Measurements from ENCODE around the gene EHD2. TPM values are rescaled to one million over a fixed set of nuclear protein-coding genes. Genes with fewer than 3 reads are reported as not detected.
"Not testable (repeated sequence)": the region's sequence is repeated elsewhere in the genome, so short reads cannot be mapped to it uniquely, and the experiment has no call there.

EHD2 gene
- total and polyA plus RNA-seq, 7 experiments from 2014 or later: 0.15 to 0.37 (median 0.19) TPM; not detected in 4

DNA sequence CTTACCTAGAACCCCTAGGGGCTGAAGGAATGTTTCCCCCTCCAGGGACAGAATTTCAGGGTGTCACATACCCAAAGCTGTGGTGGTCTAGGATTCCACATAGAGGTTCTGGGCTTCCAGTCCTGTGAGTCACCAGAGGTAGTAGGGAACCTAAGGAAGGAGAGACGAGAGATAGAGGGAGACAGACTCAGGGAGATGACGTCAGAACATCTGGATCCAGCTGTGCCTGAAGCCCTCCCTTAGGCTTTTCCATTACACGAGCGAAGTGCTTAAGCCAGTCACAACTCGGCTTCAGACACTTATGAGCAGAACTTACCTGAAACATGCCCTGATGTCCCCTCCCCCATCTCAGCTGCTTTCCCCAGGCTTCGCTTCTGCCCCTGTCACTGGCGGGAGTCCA is 53.4 kb downstream of the EHD2 start:
- ATAC-seq (no peak), DNase-seq (no peak)
- CTCF ChIA-PET: no interaction called here
- POLR2A ChIA-PET: interaction anchor here (1.0 kb wide), 1 partner anchor 12 kb away, joined by 3 read pairs; no protein-coding TSS in a partner anchor
- no peaks in the 10 kb centered on the region for H3K36me3 ChIP-seq (ENCODE audit: control insufficient read depth in 2 of 3, insufficient read depth in 3 of 3, low read length in 3 of 3)
- intact Hi-C loops (cut with micrococcal nuclease): loop anchor here (1.0 kb wide), 1 partner anchor 22 kb away; no protein-coding TSS in a partner anchor
- no peak overlapping the region for H3K27ac Mint-ChIP-seq
- H3K4me3 Mint-ChIP-seq: no peak overlapping the region
- no peak overlapping the region for H3K4me3 ChIP-seq (ENCODE audit: low read length)
- peaks cover 0 to 7% (median 0%) of the 10 kb centered on the region in 5 donors for H3K27me3 Mint-ChIP-seq
- no peaks in the 10 kb centered on the region for H3K4me1 ChIP-seq (ENCODE audit: control insufficient read depth in 2 of 2, insufficient read depth in 2 of 2, low read length in 2 of 2)
- no peaks in the 10 kb centered on the region for H3K9me3 Mint-ChIP-seq
- H3K9me3 ChIP-seq (ENCODE audit: control insufficient read depth in 2 of 3, low read length in 3 of 3): no peaks in the 10 kb centered on the region
- H3K27ac ChIP-seq (ENCODE audit: low read depth, low read length): no peak overlapping the region
- no peaks in the 10 kb centered on the region for H3K27me3 ChIP-seq (ENCODE audit: control insufficient read depth in 2 of 2, insufficient read depth in 2 of 2, low read length in 2 of 2)
- peaks cover 0 to 19% (median 7%) of the 10 kb centered on the region in 7 donors for H3K4me1 Mint-ChIP-seq
- peaks cover 0 to 4% (median 0%) of the 10 kb centered on the region in 5 donors for H3K36me3 Mint-ChIP-seq

DNA sequence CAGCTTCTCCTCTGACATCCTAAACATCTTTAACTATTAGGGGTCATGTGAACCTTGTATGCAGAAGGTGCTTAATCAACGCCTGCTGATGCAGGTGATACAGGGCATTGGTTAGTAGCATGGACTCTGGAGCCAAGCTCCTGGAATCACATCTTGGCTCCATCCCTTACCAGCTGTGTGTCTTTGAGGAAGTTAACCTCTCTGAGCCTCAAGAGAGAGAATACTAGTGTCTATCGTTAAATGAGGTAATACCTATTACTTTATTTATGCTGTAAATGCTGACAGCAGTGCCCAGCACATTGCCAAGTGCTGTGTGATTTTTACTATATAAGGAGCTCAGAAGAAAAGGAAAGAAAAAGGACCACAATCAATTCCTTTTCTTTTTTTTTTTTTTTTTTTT is 54.1 kb downstream of the EHD2 start:
- ChIA-PET CTCF (interaction anchor here (0.6 kb wide), 1 partner anchor 211 kb away, joined by 3 read pairs; no protein-coding TSS in a partner anchor), POLR2A (interaction anchor here (1.0 kb wide), 1 partner anchor 13 kb away, joined by 3 read pairs; no protein-coding TSS in a partner anchor)
- Mint-ChIP-seq H3K9me3 (no peaks in the 10 kb centered on the region), H3K36me3 (peaks cover 0 to 4% (median 0%) of the 10 kb centered on the region in 5 donors), H3K4me3 (no peak overlapping the region), H3K27ac (peak overlapping the region in 1 of 9 donors; percentile 55), H3K4me1 (peaks cover 0 to 19% (median 7%) of the 10 kb centered on the region in 7 donors), H3K27me3 (peaks cover 0 to 8% (median 0%) of the 10 kb centered on the region in 5 donors)
- H3K27me3 ChIP-seq (ENCODE audit: control insufficient read depth in 2 of 2, insufficient read depth in 2 of 2, low read length in 2 of 2): no peaks in the 10 kb centered on the region
- no peaks in the 10 kb centered on the region for H3K4me1 ChIP-seq (ENCODE audit: control insufficient read depth in 2 of 2, insufficient read depth in 2 of 2, low read length in 2 of 2)
- no peak overlapping the region for H3K4me3 ChIP-seq (ENCODE audit: low read length)
- H3K27ac ChIP-seq (ENCODE audit: low read depth, low read length): no peak overlapping the region
- no peak for DNase-seq
- H3K9me3 ChIP-seq (ENCODE audit: control insufficient read depth in 2 of 3, low read length in 3 of 3): no peaks in the 10 kb centered on the region
- no peak for ATAC-seq
- H3K36me3 ChIP-seq (ENCODE audit: control insufficient read depth in 2 of 3, insufficient read depth in 3 of 3, low read length in 3 of 3): no peaks in the 10 kb centered on the region
- intact Hi-C loops (cut with micrococcal nuclease): no loop called here

DNA sequence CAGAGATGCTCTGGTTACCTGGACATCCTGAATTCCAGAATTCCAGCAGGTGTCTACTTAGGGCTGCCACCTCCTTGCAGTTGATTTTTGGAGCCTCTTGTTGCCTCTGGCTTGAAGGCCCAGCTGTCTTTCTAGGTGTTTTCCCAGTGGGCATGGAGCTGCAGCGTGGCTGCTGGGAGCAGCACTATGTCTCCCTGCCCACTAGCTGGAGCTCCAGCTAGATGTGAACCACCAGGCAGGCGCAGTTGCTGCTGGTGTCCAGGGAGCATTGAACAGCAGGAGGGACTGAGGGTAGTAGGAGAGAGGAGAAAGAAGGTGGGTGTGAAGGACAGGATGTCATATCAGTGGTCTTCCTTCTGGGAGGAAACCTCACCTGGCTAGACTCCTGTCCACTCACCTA is 55.4 kb downstream of the EHD2 start:
- H3K36me3 ChIP-seq (ENCODE audit: control insufficient read depth in 2 of 3, insufficient read depth in 3 of 3, low read length in 3 of 3): no peaks in the 10 kb centered on the region
- H3K27me3 ChIP-seq (ENCODE audit: control insufficient read depth in 2 of 2, insufficient read depth in 2 of 2, low read length in 2 of 2): no peaks in the 10 kb centered on the region
- peaks cover 0 to 19% (median 7%) of the 10 kb centered on the region in 7 donors for H3K4me1 Mint-ChIP-seq
- no peaks in the 10 kb centered on the region for H3K4me1 ChIP-seq (ENCODE audit: control insufficient read depth in 2 of 2, insufficient read depth in 2 of 2, low read length in 2 of 2)
- H3K4me3 ChIP-seq (ENCODE audit: low read length): no peak overlapping the region
- intact Hi-C loops (cut with micrococcal nuclease): no loop called here
- no peak overlapping the region for H3K27ac Mint-ChIP-seq
- peaks cover 0 to 4% (median 0%) of the 10 kb centered on the region in 5 donors for H3K36me3 Mint-ChIP-seq
- H3K27ac ChIP-seq (ENCODE audit: low read depth, low read length): no peak overlapping the region
- peaks cover 0 to 8% (median 0%) of the 10 kb centered on the region in 5 donors for H3K27me3 Mint-ChIP-seq
- POLR2A ChIA-PET: no interaction called here
- H3K4me3 Mint-ChIP-seq: no peak overlapping the region
- ATAC-seq: no peak
- H3K9me3 ChIP-seq (ENCODE audit: control insufficient read depth in 2 of 3, low read length in 3 of 3): no peaks in the 10 kb centered on the region
- no peaks in the 10 kb centered on the region for H3K9me3 Mint-ChIP-seq
- CTCF ChIA-PET: interaction anchor here (0.8 kb wide), 1 partner anchor 79 kb away, joined by 3 read pairs; no protein-coding TSS in a partner anchor
- DNase-seq: no peak

DNA sequence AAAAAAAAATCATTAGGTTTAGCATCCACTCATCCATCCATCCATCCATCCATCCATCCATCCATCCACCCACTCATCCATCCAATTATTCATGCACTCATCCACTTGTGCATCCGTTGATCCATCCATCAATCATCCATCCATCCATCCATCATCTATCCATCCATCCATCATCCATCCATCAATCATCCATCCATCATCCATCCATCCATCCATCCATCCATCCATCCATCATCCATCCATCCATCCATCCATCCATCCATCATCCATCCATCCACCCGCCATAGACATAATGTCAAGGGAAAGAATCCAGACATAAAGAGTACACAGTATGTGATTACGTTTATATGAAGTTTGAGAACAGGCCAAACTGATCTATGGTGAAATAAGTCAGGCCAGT is 56.3 kb downstream of the EHD2 start:
- CTCF ChIA-PET: no interaction called here
- Mint-ChIP-seq H3K27me3 (peaks cover 0 to 8% (median 0%) of the 10 kb centered on the region in 5 donors), H3K9me3 (no peaks in the 10 kb centered on the region), H3K27ac (peak overlapping the region in 2 of 9 donors; percentile 10 to 85), H3K36me3 (peaks cover 0 to 4% (median 0%) of the 10 kb centered on the region in 5 donors), H3K4me3 (no peak overlapping the region), H3K4me1 (peaks cover 0 to 19% (median 7%) of the 10 kb centered on the region in 7 donors)
- ATAC-seq (no peak), DNase-seq (no peak)
- POLR2A ChIA-PET: no interaction called here
- no peaks in the 10 kb centered on the region for H3K4me1 ChIP-seq (ENCODE audit: control insufficient read depth in 2 of 2, insufficient read depth in 2 of 2, low read length in 2 of 2)
- H3K27ac ChIP-seq (ENCODE audit: low read depth, low read length): no peak overlapping the region
- no peaks in the 10 kb centered on the region for H3K9me3 ChIP-seq (ENCODE audit: control insufficient read depth in 2 of 3, low read length in 3 of 3)
- intact Hi-C loops (cut with micrococcal nuclease): no loop called here
- H3K27me3 ChIP-seq (ENCODE audit: control insufficient read depth in 2 of 2, insufficient read depth in 2 of 2, low read length in 2 of 2): no peaks in the 10 kb centered on the region
- no peaks in the 10 kb centered on the region for H3K36me3 ChIP-seq (ENCODE audit: control insufficient read depth in 2 of 3, insufficient read depth in 3 of 3, low read length in 3 of 3)
- no peak overlapping the region for H3K4me3 ChIP-seq (ENCODE audit: low read length)

DNA sequence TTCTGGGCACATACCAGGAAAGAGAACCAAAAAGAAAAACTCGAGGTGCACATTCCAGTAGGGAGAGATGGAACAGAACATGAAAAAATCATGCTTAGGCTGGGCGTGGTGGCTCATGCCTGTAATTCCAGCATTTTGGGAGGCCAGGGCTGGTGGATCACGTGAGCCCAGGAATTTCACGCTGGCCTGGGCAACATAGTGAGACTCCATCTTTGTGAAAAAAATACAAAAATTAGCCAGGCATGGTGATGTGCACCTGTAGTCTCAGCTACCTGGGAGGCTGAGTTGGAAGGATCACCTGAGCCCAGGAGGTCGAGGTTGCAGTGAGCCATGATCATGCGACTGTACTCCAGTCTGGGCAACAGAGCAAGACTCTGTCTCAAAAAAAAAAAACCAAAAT is 58.1 kb downstream of the EHD2 start:
- CTCF ChIA-PET; H3K9me3 Mint-ChIP-seq; H3K36me3 Mint-ChIP-seq; ATAC-seq; H3K27ac ChIP-seq (ENCODE audit: low read depth, low read length); intact Hi-C loops (cut with micrococcal nuclease); H3K36me3 ChIP-seq (ENCODE audit: control insufficient read depth in 2 of 3, insufficient read depth in 3 of 3, low read length in 3 of 3); DNase-seq; H3K27me3 ChIP-seq (ENCODE audit: control insufficient read depth in 2 of 2, insufficient read depth in 2 of 2, low read length in 2 of 2); H3K4me1 ChIP-seq (ENCODE audit: control insufficient read depth in 2 of 2, insufficient read depth in 2 of 2, low read length in 2 of 2); H3K27me3 Mint-ChIP-seq; H3K4me3 ChIP-seq (ENCODE audit: low read length); H3K9me3 ChIP-seq (ENCODE audit: control insufficient read depth in 2 of 3, low read length in 3 of 3); H3K4me3 Mint-ChIP-seq: not testable (repeated sequence)
- H3K27ac Mint-ChIP-seq: peak overlapping the region in 1 of 9 donors; percentile 28
- peaks cover 0 to 19% (median 7%) of the 10 kb centered on the region in 7 donors for H3K4me1 Mint-ChIP-seq
- POLR2A ChIA-PET: interaction anchor here (0.7 kb wide), 1 partner anchor 1057 kb away, joined by 6 read pairs; no protein-coding TSS in a partner anchor

DNA sequence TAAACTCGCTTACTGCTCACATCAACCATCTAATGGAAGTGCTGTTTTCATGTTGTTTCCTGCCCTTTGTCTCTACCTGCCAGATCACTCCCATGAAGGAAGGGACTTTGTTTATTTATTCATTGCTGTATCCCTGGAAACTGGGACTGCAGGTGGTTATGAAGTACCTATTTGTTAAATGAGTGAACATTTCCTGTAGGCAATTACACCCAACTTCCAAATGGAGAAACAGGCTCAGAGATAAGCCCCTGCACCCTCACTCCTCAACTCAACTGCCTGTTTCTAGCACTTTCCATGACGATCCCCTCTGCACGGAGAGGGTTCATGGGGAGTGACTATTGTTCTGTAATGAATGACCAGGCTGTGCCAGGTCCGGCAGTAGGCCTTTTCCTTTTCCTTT is 63.3 kb downstream of the EHD2 start:
- H3K9me3 ChIP-seq (ENCODE audit: control insufficient read depth in 2 of 3, low read length in 3 of 3): no peaks in the 10 kb centered on the region
- CTCF ChIA-PET: interaction anchor here (0.6 kb wide), 1 partner anchor 10 kb away, joined by 3 read pairs; no protein-coding TSS in a partner anchor
- peaks cover 8 to 19% of the 10 kb centered on the region in 2 donors for H3K4me1 ChIP-seq (ENCODE audit: control insufficient read depth in 2 of 2, insufficient read depth in 2 of 2, low read length in 2 of 2)
- peak overlapping the region in 7 of 10 donors; percentile 1 to 36 (median 7) for H3K4me3 Mint-ChIP-seq
- H3K4me1 Mint-ChIP-seq: peaks cover 6 to 32% (median 29%) of the 10 kb centered on the region in 7 donors
- POLR2A ChIA-PET: no interaction called here
- H3K9me3 Mint-ChIP-seq: no peaks in the 10 kb centered on the region
- no peak overlapping the region for H3K4me3 ChIP-seq (ENCODE audit: low read length)
- H3K27me3 Mint-ChIP-seq: peaks cover 0 to 1% (median 0%) of the 10 kb centered on the region in 5 donors
- H3K27ac Mint-ChIP-seq: peak overlapping the region in 3 of 9 donors; percentile 17 to 63 (median 30)
- H3K36me3 ChIP-seq (ENCODE audit: control insufficient read depth in 2 of 3, insufficient read depth in 3 of 3, low read length in 3 of 3): peaks cover 0 to 15% (median 6%) of the 10 kb centered on the region in 3 experiments
- DNase-seq (no peak), ATAC-seq (no peak)
- intact Hi-C loops (cut with micrococcal nuclease): loop anchor here in 1 of 2 donors (5.0 kb wide), 1 partner anchor 736 kb away; the partner anchor contains the start of gene LMTK3
- no peak overlapping the region for H3K27ac ChIP-seq (ENCODE audit: low read depth, low read length)
- H3K36me3 Mint-ChIP-seq: peaks cover 0 to 7% (median 4%) of the 10 kb centered on the region in 5 donors
- no peaks in the 10 kb centered on the region for H3K27me3 ChIP-seq (ENCODE audit: control insufficient read depth in 2 of 2, insufficient read depth in 2 of 2, low read length in 2 of 2)

All from naive thymus-derived CD4-positive, alpha-beta T cell (primary cell).